ENCODE results near the gene ZXDC.

ZXDC gene

DNA sequence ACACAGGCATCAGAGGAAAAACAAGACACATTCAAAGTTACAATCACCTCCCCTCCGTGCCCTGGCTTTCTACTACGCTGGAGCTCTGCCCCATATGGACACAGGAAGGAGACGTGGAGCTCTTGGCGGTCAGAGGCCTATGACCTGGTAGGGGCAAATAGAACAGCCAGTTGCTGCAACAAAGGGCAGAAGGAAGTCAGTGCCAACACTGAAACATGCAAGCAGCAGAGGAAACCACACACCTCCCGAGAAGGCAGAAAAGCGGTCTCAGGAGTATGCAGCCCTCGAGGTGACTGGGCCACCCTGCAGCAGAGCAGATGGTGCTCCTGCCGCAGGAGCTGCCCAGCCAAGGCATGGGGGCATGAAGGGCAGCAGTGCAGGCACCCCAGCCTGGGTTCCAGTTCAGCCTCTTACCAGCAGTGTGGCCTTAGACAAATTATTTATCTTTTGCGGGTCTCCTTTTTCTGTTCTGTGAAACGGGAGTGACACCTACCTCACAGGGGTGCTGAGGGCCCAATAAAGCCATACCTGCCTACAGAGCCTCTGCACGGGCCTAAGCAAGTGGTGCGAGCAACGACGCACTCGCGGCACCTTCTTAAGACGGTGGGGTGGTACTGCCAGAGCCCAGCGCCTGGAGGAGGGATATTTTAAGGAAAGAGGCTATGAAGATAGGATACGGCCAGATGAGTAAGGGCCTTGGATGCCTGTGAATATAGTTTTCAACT lies 8.6 kb downstream of the ZXDC start:
- TF ChIP-seq, protein P1, sequence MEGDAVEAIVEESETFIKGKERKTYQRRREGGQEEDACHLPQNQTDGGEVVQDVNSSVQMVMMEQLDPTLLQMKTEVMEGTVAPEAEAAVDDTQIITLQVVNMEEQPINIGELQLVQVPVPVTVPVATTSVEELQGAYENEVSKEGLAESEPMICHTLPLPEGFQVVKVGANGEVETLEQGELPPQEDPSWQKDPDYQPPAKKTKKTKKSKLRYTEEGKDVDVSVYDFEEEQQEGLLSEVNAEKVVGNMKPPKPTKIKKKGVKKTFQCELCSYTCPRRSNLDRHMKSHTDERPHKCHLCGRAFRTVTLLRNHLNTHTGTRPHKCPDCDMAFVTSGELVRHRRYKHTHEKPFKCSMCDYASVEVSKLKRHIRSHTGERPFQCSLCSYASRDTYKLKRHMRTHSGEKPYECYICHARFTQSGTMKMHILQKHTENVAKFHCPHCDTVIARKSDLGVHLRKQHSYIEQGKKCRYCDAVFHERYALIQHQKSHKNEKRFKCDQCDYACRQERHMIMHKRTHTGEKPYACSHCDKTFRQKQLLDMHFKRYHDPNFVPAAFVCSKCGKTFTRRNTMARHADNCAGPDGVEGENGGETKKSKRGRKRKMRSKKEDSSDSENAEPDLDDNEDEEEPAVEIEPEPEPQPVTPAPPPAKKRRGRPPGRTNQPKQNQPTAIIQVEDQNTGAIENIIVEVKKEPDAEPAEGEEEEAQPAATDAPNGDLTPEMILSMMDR (conservative IDR thresholded peaks at IDR 0.05), result no peak
- no peak overlapping the region for H3K27ac ChIP-seq

DNA sequence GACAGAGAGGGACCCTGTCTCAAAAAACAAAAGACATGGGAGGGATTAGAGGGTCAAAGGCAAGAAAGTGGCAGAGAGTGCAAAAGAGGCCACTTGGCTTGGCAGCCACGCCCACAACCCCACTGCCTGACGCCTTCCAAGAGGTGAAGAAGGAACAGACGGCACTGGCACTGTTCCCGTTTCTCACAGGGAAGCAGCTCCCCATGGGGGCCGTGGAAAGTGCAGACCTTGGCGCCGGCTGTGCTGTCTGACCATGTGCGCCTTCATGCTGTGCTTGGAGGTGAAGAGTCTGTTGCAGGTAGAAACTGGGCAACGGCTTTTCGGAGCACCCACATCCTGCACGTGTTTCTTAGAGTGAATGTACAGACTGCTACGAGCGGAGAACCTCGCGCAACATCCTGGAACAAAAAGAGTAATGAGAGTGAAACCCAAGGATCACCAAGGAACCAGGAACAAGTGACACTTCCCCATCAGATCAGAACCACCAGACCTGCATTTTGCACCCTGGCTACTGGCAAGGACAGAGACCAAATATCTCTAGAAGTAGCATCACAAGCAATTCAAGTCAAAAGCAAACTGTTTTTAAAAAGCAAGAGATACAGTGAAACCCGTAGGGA lies 9.7 kb downstream of the ZXDC start:
- no peak overlapping the region for H3K27ac ChIP-seq
- TF ChIP-seq, protein P1 (conservative IDR thresholded peaks at IDR 0.05), result no peak

DNA sequence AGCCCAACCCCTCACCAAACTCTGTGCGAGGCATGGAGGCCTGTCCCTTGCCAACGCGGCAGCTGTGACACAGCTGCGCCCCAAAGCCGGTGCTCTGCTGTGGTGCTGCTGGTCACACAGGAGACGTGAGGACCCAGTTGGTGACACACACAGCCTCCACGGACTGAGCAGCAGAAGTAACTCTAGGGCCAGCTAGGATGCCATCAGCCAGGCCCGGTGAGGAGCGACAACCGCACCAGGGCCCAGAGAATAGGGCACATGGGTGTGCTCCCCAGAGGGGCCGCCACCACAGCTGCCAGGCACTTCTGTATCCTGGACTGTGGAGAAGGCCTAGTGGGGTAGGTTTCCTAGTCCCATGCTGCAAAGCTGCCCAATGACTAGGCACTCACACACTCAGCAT lies 10.7 kb downstream of the ZXDC start:
- TF ChIP-seq, protein P1 (conservative IDR thresholded peaks at IDR 0.05), result no peak
- H3K27ac ChIP-seq, result no peak overlapping the region

DNA sequence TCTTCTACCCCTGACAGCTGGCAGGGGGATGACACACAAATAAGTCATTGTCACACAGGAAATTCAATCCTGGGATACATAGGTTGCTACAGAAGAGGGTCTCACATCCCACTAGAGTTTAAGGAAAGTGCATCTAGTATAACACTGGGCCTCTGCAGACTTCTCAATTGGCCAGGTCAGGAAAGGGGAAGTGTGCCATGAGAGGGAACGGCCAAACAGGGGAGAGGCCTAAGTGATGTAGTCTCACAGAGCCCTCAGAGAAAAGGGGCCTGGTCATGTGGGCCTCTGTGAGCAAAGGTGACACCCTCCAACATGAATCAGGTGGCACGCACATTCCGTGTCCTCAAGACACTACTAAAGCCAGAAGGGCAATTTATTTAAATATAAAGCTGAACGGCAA lies 11.2 kb downstream of the ZXDC start:
- TF ChIP-seq, protein P1 (conservative IDR thresholded peaks at IDR 0.05), result no peak
- H3K27ac ChIP-seq, result no peak overlapping the region

DNA sequence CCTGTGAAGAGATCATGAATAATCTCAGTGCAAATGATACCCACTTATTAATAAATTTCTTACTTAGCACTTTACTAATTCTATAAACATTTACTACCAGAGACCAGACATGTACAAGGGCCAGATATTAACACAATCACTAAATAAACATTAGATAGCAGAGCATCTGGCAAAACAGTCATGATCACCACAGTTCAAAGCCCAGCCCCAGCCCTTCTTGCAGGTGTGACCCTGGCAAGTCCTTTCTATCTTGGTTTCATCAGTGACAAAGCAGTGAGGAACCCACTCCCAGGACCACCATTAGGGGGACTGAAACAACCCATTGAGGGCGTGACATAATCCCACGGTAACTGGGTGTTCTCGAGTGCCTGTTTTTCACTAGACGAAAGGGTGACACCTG lies 11.6 kb downstream of the ZXDC start:
- H3K27ac ChIP-seq, result no peak overlapping the region
- TF ChIP-seq, protein P1 (conservative IDR thresholded peaks at IDR 0.05), result no peak

DNA sequence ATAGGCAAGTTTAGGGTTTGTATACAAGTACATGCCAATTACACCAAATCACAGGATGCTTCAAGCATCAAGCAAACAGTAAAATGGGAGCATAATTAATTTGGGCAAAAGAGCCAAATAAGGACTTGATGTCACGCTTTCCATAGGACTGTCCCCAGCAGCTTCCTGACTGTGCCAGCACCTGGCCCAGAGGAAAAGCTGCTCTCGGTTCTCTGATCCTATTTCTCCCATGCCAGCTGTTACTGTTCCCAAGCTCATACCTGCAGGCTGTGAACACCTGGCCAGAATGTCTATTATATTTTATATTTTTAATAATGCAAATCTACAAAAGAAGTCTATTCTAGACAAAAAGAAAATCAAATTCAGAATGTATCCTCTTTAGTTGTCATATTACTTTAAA lies 12.2 kb downstream of the ZXDC start:
- no peak overlapping the region for H3K27ac ChIP-seq
- TF ChIP-seq, protein P1 (conservative IDR thresholded peaks at IDR 0.05), result no peak

DNA sequence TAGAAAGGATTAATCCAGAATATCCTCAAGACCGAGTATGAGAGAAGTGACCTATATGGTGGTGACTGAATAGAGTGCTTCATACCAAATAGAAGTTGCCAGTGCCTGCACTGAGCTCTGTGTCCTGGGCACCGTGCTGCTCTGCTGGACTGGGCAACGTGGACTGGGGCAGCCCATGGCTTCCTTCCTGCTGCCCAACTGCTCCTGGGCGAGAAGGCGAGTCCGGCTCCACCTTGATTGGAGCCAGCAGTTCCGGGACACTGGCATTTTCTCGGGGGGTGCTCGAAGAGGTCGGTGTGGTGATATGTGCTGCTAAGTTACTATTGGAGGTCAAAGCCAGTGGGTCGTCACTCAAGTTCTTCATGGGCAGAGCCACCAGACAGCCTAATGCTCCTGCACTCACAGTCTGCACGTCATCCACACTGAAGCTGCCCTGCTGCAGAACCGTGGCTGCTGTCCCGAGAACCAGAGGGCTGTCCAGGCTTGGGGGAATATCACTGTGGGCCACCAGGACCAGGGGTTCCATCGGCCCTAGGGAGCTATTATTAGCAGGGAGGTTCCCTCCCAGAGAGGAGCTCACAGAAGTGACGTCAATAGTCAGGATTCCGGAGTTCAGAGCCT lies 14.1 kb downstream of the ZXDC start:
- H3K27ac ChIP-seq, result no peak overlapping the region
- TF ChIP-seq, protein P1 (conservative IDR thresholded peaks at IDR 0.05), result no peak

Data from VCaP (cell line).